Cardiac muscle cell (in vitro differentiated cells and primary cell): Measurements from ENCODE around the gene ZNF778. TPM values are rescaled to one million over a fixed set of nuclear protein-coding genes. Genes with fewer than 3 reads are reported as not detected.

Experiments
- DNase-seq, 2 donors: peaks; one replicate each; pipeline versions ENCODE4 v3.0.0 to v3.0.0-alpha.2; 2010 to 2017; ENCODE audit warnings: low read depth in 1 of 2, low spot score in 1 of 2
- H3K27ac ChIP-seq: fragments of 200-600 bp; sonication (generic); 2 replicates; pipeline ENCODE4 v1.5.1; 2016
- H3K27me3 ChIP-seq: fragments of 200-600 bp; sonication (generic); 2 replicates; pipeline ENCODE4 v1.6.0; 2016; ENCODE audit warnings: control low read depth
- H3K36me3 ChIP-seq: fragments of 200-600 bp; sonication (generic); 2 replicates; pipeline ENCODE4 v1.5.1; 2016; ENCODE audit warnings: control low read depth
- H3K4me1 ChIP-seq: fragments of 200-600 bp; sonication (generic); 2 replicates; pipeline ENCODE4 v1.8.1; 2017; ENCODE audit warnings: low read depth, mild to moderate bottlenecking, mixed run types
- H3K4me3 ChIP-seq: fragments of 200-600 bp; sonication (generic); 2 replicates; pipeline ENCODE4 v1.5.1; 2016; ENCODE audit warnings: mild to moderate bottlenecking
- H3K9me3 ChIP-seq: fragments of 200-600 bp; sonication (generic); 2 replicates; pipeline ENCODE4 v1.5.1; 2017; ENCODE audit warnings: low read depth, mild to moderate bottlenecking, control low read depth
- polyA plus RNA-seq: library from polyadenylated mRNA; unstranded; fragments of >200 nt; fragmentation: Nextera tagmentation; extraction: Ambion mirVana; gene quantifications from 2 replicates; pipeline ENCODE4 v1.2.1, GENCODE V29; 2016
- total RNA-seq: library from RNA; depleted of rRNA; stranded (reverse); fragments of >200 nt; gene quantifications from 2 replicates; pipeline ENCODE4 v1.2.3, GENCODE V29; 2016
- TF ChIP-seq, protein P1 (sequence below): IDR thresholded peaks from 2 replicates; pipeline ENCODE4 v1.5.1; 2012; ENCODE audit warnings: low read depth, mild to moderate bottlenecking, low read length

The ZNF778 gene
- total and polyA plus RNA-seq, 2 experiments from 2014 or later, result 4.1 to 25.8 TPM

- TF ChIP-seq, protein P1, sequence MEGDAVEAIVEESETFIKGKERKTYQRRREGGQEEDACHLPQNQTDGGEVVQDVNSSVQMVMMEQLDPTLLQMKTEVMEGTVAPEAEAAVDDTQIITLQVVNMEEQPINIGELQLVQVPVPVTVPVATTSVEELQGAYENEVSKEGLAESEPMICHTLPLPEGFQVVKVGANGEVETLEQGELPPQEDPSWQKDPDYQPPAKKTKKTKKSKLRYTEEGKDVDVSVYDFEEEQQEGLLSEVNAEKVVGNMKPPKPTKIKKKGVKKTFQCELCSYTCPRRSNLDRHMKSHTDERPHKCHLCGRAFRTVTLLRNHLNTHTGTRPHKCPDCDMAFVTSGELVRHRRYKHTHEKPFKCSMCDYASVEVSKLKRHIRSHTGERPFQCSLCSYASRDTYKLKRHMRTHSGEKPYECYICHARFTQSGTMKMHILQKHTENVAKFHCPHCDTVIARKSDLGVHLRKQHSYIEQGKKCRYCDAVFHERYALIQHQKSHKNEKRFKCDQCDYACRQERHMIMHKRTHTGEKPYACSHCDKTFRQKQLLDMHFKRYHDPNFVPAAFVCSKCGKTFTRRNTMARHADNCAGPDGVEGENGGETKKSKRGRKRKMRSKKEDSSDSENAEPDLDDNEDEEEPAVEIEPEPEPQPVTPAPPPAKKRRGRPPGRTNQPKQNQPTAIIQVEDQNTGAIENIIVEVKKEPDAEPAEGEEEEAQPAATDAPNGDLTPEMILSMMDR, result no peak
- H3K27me3 ChIP-seq, result no peaks in the 10 kb centered on the region
- H3K27ac ChIP-seq, result no peak overlapping the region
- no peak overlapping the region for H3K4me3 ChIP-seq
- H3K4me1 ChIP-seq, result no peaks in the 10 kb centered on the region
- H3K9me3 ChIP-seq, result no peaks in the 10 kb centered on the region
- DNase-seq, result no peak
- H3K36me3 ChIP-seq, result peaks cover 21% of the 10 kb centered on the region
Observed at GRCh38 chr16:89268585-89268984, 51.1 kb downstream of the ZNF778 start.

DNA sequence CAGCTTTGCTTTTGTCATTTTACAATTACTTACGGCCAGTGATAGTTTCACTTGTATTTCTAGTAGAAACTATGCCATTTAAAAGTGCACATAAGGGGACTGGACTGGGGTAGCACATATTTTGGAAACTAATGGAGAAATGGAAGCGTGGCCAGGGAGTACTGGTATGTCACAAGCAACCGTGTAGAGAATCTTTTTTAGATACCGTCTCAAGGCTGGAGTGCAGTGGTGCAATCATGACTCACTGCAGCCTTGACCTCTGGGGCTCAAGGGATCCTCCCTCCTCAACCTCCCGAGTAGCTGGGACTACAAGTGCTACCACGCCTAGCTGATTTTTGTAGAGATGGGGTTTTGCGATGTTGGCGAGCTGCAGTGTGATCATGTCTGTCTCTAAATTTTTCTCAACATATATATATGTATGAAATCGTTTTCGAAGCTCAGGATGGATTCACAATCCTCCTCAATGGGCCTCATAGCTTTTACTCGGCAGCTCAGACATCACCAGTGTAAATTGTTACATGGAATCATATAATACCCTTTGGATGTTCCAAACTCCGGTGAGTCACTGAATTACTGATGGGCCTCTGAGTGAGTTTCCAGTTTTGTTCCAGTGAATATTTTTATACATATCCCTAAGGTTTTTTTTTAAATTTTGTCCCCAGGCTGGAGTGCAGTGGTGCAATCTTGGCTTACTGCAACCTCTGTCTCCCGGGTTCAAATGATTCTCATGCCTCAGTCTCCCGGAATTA lies 51.7 kb downstream of the ZNF778 start:
- no peak overlapping the region for H3K4me3 ChIP-seq
- TF ChIP-seq, protein P1, result no peak
- no peak overlapping the region for H3K27ac ChIP-seq
- no peaks in the 10 kb centered on the region for H3K27me3 ChIP-seq
- peak in 1 of 2 donors; percentile 74 for DNase-seq
- no peaks in the 10 kb centered on the region for H3K4me1 ChIP-seq
- no peaks in the 10 kb centered on the region for H3K9me3 ChIP-seq
- H3K36me3 ChIP-seq, result peaks cover 25% of the 10 kb centered on the region

DNA sequence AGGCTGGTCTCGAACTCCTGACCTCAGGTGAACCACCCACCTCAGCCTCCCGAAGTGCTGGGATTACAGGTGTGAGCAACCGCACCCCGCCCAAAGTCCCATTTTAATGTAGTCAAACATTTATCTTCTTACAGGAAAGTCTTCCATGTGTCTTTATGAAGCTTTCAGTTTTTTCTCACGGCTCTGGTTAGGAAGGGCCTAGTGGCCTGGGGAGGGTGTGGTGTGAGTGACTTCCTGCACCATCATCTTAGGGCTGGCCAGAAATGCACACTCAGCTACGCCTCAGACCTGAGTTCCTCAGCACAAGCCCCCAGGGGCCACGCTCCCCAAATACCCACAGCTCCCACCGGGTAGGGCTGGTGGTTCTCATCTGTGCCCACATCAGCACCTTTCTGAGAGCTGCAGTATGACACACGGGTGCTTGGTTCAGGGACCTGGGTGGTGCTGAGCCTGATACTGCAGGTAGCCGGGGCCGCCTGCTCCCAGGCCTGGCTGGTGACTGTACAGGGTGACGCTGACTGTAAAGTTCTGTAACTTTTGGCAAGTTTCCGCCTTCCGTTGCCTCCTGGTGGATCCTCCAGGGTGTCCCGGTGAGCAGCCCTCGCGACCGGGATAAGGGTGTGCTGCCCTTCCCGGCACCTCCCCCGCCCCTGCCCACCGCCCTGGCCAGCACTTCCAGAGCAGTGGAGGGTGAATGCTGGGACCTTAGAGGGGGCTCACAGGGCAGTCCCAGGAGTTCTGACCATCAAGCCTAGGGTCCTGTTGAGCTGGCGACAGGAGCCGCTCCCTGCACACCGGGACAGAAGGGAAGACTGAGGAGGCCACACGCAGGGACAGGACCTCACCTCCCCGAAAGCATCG lies 52.5 kb downstream of the ZNF778 start:
- DNase-seq, result no peak
- Histone ChIP-seq H3K4me3 (no peak overlapping the region), H3K36me3 (peaks cover 31% of the 10 kb centered on the region), H3K9me3 (no peaks in the 10 kb centered on the region), H3K27ac (no peak overlapping the region), H3K4me1 (no peaks in the 10 kb centered on the region), H3K27me3 (no peaks in the 10 kb centered on the region)
- TF ChIP-seq, protein P1, result no peak

GRCh38 chr16:89270666-89271345 lies 53.3 kb downstream of the ZNF778 start:
- H3K27me3 ChIP-seq, result no peaks in the 10 kb centered on the region
- no peak overlapping the region for H3K27ac ChIP-seq
- H3K36me3 ChIP-seq, result peaks cover 31% of the 10 kb centered on the region
- TF ChIP-seq, protein P1, result no peak
- DNase-seq, result no peak
- H3K4me3 ChIP-seq, result no peak overlapping the region
- no peaks in the 10 kb centered on the region for H3K4me1 ChIP-seq
- H3K9me3 ChIP-seq, result no peaks in the 10 kb centered on the region

DNA sequence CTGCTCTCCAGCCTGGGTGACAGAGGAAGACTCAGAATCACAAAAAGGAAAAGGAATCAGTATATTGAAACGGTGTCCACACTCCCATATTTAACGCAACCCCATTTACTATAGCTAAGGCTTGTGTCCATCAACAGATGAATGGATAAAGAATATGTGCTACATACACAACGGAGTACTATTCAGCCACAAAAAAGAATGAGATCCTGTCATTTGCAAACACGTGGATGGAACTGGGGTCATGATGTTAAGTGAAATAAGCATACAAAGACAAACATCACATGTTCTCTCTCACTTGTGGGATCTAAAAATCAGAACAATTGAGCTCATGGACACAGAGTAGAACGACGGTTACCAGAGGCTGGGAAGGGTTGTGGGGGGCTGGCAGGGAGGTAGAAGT lies 55.1 kb downstream of the ZNF778 start:
- TF ChIP-seq, protein P1, result no peak
- H3K27ac ChIP-seq, result no peak overlapping the region
- no peak overlapping the region for H3K4me3 ChIP-seq
- no peaks in the 10 kb centered on the region for H3K27me3 ChIP-seq
- H3K4me1 ChIP-seq, result peaks cover 8% of the 10 kb centered on the region
- H3K9me3 ChIP-seq, result no peaks in the 10 kb centered on the region
- H3K36me3 ChIP-seq, result peaks cover 34% of the 10 kb centered on the region
- no peak for DNase-seq
